Stimulated activated CD4-positive, alpha-beta T cell treated with anti-CD3 and anti-CD28 coated beads, TNF-alpha, amount 100 ng/mL, for 24 hours (primary cell): ENCODE data around the gene CLEC3B.
A peak's percentile ranks its signal among the peaks of the same experiment; 100 is the strongest.

Experiments
- DNase-seq, 3 experiments: peaks; one replicate each; pipeline ENCODE4 v3.0.0-alpha.2; 2020; ENCODE audit warnings: low read depth in 3 of 3

CLEC3B gene

DNA sequence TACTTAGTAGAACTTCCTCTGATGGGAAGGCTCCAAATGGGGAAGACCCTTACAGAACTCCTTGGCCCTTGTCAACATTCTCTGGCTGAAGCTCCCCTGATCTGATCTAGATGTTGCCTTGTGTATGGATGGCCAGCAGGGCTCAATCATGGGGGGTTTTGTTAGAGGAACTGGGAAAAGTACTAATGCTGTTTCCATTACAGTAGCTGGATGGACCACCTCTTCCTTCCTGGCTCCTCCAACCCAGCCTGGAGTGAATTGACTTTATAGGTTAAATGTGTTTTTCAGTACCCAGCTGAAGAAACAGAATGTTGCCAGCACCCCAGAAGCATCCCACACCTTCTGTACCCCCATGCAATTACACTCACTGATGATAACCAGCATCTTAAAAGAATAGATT, 22.7 kb upstream of the CLEC3B start:
- no peak for DNase-seq

DNA sequence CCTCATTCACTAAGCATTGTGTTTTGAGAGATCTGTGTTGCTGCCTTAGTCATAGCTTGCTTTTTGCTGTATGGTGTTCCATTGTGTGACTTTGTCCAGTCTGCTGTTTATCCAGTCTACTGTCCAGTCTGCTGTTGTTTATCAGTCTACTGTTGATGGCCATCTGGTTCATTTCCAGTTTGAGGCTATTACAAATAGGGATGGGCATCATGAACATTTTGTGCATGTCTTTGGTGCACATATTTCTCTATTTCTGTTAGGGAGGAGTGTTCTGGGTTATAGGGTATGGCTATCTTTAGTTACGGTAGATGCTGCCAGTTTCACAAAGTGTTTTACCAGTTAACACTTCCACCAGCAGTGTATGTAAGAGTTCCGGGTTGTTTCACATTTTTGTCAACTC, 22.2 kb upstream of the CLEC3B start:
- DNase-seq, result no peak

DNA sequence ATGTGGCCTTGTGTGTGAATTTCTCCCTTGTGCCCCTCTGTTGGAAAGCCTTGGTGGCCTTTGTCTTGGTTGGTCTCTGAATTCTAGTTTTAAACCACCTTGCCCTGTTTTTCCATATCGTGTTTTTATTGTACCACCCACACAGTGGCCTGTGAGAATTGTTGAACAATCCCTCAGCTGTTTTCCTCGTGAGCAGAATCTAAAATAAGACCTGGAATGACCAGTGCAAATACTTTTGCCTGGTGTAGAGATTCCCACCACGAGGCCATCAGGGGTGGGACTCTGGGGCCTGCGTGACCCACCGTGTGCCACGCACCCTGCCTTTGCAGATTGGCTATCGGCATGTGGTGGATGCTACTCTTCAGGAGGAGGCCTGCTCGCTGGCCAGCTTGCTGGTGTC, 19.0 kb upstream of the CLEC3B start:
- no peak for DNase-seq

DNA sequence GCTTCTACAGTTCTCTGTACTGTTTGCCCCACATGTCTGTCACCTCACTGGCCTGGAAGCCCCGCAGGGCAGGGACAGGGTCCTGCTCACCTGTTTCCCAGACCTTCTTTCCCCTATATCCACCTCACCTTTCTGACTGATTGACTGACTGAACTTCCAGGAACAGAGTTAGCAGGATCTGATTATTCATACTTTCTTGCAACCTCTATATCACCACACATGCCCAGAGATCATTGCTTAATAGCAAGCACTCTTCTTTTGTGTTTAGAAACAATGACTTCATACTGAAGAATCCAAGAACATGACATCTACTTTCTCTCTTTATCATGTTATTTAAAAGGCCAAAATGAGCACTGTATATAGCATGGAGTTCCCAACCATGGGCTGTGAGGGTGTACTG, 18.0 kb upstream of the CLEC3B start:
- no peak for DNase-seq

DNA sequence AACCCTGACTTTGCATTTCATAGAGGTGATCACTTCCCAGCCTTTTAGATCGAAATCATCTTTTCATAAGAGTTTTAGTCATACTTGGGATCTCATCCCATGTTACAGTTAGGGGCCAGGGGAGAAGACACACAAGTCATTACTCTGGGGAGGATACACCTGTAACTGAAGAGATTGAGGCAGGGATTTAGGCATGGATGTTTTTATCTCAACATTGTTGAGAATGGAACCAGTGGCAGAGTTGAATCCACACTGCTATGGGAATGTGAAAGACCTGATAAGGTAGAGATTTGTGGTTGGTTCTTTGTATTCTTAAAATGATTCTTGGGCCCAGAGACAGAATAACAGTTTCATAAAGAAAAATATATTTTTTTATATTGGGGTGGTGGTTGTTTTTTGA, 16.2 kb upstream of the CLEC3B start:
- DNase-seq, result no peak

DNA sequence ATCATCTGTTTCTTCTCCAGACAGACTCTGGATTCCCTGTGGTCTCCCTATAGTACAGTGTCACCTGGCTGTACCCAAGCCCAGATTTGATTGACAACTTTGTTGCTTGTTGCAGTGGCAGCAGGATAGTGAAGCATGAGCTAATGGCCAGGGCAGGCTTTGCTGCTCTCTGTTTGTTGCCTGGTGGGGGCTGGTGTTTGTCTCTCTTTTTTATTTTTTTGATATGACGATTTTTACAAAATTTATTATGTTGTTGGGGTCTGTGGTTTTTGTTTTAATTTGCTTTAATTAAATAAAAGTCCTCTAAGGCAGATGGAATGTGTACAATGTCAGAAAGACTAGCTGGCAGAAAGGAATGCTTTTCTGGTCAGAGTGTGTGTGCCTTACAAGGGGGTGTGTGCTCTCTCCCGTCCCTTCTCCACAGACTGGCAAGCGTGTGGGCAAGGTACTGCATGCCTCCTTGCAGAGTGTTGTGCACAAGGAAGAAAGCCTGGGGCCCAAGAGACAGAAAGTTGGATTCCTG, 15.2 kb upstream of the CLEC3B start:
- DNase-seq, result no peak

DNA sequence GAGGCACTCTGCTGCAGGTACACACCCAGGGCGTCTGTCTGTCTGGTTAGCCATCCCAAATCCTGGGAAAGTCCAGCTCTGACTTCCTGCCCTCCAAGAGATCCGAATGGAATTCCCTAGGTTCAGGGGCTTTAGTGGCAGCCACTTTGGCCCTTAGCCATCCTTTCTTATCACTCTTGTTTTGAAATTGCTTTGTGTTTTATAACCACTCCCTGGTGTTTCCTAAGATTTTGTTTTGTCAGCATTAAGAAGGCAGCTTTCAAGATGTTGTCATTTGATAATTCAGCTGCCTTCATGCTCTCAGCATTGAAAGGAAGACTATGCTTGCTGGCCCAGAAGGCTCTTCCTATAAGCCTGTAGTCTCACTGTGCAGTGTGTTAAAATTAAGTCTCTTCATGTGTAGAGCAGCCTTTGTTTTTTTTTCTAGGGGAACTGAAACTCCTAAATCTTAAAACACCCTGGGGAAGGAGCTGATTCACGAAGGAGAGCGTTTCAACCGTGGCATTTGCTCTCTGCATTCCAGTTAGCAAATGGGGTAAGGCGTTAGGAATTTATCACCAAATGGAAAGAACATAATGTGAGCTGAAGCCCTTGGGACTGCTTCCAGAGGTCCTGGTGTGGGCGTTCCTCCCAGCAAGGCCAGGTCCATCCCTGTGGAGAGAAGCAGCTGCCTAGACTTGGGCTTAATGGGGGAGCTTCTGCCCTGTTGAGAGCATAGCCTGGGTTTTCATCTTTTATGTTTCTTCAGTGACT, 14.2 kb upstream of the CLEC3B start:
- no peak for DNase-seq

DNA sequence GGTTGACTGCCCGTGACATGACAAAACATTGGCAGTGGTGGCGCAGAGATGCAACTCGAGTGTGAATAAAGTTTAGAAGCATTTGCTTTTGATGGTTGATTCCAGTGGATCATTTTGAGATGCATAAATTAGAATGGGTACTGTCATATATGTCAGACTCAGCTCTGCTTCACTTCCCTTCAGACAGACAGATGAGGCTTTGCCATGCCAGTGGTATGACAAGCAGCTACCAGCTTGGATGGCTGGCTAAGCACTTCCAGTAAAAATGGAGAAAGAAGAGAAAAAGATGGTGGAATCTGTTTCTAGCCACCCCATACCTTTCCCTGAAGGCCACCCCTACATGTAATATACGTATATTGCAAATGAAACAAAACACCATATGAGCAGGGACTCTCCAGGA, 13.5 kb upstream of the CLEC3B start:
- DNase-seq, result no peak

DNA sequence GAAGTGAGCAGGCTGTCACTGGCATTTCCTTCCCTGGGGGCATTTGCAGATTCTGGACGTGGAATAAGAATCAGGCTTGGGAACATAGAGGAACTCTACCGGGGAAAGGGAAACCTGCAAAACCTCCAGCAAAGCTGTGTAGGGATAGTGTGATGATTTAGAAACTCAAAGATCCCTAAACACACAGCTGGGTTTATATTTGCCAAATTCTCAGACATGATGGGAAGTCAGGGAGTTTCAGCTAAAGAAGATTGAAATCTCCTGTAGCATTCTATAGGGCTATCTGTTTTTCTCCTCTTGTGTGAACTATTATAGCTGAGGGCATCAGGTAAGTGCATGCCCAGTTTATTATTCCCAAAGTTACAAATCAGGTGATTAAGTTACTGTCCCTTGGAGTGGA, 9.2 kb upstream of the CLEC3B start:
- DNase-seq, result no peak

DNA sequence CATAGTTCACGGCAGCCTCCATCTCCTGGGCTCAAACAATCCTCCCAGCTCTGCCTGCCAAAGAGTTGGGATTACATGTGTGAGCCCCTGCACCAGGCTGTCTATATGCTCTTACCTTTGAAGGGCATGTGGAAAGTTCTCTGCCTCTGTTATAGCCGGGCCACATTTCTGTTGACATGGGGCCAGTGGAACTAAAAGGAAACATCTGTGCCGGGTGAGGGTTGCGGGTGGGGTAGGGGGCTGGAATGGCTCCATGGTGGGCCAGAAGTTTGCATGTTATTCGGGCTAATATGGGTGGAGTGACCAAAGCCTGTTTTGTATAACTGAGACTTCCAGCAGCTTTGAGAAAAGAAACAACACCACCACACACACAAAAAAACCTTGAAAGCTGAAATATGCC, 8.3 kb upstream of the CLEC3B start:
- DNase-seq, result no peak

DNA sequence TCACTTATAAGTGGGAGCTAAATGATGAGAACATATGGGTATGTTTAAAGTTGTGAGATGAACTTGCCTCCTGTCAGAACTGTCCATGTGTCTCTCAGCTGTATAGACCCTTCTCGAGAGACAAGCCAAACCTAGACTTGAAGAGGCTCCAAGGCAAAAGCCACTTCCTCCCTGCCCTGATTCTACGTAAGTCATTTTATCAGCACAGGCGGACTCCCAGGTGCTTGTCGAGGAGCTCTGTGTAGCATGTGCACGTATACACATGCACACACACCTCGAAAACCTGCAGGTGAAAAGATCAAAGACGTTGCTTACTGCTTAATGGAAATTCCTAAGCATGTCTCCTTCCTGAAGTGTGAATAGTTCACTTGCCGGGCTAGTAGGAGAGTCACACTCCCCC, 5.6 kb upstream of the CLEC3B start:
- no peak for DNase-seq

DNA sequence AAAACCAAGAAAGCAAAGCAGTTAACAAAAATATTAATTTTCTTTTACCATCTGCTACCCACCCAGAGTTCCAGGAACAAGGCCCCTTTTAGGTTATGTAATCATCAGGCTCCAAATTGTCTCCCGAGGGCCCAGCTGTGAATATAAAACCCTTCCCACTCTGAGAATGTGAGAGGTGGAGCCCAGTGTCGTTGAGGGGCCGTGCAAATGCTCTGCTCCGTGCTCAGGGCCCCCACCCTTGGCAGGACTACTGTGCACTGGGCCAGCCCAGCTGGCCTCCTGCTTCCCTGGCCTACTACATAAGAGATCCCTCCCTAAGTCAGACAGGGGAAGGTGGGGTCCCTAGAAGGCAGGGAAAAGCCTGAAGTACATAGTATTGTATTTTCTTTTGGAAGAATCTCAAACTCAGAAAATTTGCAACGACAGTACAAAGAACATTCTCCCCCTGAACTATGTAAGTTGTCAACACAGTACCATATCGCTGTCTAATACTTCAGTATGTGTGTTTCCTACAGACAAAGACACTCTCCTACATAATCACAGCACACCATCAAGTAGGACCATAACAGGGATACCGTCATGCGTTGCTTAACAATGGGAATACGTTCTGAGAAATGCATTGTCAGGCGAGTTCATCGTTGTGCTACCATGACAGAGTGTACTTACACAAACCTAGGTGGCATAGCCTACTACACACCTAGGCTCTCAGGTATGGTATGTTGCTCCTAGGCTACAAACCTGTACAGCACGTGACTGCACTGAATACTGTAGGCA, 4.4 kb upstream of the CLEC3B start:
- DNase-seq, result no peak

DNA sequence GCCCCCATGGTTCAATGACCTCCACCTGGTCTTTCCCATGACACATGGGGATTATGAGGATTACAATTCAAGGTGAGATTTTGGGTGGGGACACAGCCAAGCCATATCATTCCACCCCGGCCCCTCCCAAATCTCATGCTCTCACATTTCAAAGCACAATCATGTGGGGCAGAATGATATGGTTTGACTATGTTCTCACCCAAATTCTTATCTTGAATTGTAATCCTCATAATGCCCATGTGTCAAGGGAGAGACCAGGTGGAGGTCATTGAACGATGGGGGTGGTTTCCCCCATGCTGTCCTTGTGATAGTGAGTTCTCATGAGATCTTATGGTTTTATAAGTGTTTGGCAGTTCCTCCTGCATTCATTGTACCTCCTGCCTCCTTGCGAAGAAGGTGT, 2.4 kb upstream of the CLEC3B start:
- no peak for DNase-seq

DNA sequence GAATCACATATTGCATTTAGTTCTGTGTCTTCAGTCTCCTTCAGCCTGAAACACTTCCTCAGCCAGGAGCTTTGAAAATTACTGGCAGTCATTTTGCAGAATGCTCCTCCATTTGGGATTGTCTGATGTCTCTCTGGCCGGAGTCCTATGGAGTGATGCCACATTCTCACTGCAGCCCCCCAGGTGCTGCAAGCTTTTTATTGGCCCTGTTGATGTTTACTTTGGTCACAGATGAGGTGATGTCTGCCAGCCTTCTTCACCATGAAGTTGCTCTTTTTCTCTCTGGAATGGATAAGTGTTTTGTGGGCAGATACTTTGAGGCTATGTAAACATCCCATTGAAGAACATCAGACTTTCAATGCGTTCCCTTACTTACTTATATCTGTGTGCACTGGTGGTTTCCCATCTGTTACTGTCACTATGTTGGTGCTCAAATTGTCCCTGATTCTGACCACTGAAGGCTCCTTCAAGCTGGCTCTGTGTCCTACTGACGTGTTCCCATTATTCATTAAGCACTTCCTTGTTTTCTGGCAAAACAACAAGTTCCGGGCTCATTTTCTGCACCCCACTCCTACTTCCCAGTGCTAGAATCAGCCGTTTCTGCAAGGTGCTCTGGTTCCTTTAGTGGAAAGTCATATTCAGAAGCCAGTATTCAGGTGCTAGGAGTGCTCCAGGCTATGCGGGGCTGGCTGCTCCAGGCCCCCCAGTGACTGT, 1.4 kb upstream of the CLEC3B start:
- DNase-seq, result no peak

DNA sequence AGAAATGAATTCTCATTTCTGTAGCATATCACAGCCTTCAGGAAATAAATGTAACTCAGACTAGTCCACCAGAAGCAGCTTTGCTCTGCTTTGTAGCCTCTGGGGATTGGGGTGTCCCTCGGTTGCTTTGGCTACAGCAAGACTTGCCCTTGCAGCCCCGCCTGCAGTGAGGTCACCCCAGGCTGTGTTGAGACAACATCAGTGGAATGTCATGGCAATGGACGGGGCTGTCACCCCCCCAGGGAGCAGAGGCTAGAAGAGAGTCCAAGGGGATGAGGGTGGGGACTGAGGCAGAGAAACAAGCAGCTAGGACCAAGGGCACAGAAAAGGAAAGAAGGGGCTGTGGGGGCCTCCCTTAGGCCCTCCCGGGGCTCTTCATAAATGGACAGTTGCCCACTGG, 854 bp downstream of the CLEC3B start:
- DNase-seq, result no peak

DNA sequence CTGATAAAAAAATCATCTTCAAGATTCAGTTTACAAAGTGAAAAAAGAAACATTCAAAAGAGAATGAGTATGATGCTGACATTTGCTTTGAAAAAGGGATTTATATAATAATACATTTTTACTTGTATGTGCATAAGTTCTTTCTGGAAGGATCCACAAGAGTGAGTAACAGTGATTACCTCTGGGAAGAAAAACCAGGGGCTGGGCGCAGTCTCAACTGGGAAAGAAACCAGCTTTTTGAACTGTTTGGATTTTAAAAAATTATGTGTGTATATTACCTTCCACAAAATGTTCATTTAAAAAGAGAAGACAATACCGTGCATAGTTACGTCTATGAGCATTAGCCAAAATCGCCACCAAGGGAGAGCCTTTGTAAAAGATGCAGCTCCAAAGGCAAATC, 1.3 kb downstream of the CLEC3B start:
- DNase-seq, result no peak

DNA sequence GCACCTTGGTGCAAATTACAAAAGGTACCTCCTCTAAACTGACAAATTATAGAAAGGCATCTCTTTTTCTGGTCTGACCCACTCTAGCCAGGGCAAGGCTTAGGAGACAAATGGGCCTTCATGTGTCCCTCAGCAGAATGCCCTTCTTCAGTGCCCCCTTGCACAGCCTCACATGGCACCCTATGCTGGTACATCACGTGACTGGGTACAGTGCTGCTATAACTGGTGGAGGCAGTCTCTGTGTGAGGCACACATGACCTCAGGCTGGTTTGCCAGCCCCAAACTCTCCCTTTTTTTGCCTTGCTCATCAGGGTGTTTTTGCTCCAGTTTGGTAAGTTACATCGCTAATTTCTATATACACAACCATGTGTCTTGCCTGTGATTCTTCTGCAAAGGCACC, 3.1 kb downstream of the CLEC3B start:
- DNase-seq, result no peak

DNA sequence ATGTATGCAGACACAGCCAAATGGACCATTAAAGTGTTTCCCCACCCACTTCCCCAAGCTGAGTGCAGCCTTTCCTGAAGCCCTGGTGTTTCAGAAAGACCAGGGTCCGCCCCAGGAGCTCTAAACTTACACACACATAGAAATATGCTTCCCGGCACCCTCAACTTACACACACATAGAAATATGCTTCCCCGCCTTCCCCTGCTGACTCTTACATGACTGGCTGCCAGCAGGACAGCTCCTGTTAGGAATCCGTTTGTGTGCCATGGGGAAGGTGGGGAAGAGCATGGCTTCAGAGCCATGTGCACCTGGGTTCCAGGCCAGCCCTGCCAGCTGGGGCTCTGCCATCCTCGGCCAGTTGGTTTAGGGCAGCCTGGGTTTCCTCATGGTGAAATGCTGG, 3.6 kb downstream of the CLEC3B start:
- no peak for DNase-seq

DNA sequence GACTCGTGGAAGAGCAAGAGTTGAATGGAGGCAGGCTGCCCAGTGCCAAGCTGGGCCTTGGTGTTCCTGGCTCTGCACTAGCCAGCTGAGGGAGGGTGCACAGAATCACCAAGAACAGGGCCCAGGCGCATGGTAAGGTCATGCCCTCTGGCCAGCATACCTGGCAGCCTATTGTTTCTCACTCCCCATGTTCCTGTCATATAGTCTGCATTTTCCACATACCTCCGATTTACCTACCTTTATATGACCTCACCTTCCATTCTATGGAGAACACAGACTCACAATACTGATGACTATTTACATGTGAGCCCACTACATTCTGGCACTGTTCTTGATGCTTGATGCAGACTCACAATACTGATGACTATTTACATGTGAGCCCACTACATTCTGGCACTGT, 5.4 kb downstream of the CLEC3B start:
- DNase-seq, result no peak

DNA sequence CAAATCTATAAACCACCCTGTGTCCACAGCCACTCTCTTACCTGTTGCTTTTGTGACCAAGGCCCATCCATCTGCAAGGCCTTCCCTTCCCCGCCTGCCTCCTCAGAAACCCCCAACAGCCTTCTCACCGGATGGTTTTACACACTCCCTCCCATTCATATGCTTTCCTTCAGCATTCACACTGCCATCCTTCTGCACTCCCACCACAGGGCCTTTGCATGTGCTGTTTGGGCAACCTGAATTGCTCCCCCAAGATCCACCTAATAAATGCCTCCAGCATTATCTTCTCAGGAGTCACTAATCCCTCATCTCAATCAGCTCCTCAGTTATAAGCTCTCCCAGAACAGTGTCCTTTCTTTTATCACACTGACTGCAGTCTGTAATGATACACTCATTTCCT, 6.0 kb downstream of the CLEC3B start:
- no peak for DNase-seq

DNA sequence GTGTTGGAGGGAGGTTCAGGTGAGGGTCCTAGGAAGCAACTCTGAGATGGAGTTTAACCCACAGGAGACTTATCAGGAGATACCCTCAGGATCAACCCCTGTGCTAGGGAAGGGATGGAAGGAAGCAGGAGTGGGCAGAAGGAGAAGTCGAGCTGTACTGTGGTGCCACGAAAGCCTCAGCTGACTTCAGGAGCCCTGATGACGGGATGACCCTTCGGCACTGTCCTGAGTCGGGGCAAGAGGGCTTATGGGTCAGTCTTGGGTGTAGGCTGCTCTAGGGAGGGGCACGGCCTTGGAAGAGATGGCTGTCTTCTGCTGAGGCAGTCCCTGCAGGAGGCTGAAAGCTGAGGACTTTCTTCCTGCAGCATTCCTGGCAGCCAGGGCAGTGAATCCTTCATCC, 7.7 kb downstream of the CLEC3B start:
- no peak for DNase-seq

DNA sequence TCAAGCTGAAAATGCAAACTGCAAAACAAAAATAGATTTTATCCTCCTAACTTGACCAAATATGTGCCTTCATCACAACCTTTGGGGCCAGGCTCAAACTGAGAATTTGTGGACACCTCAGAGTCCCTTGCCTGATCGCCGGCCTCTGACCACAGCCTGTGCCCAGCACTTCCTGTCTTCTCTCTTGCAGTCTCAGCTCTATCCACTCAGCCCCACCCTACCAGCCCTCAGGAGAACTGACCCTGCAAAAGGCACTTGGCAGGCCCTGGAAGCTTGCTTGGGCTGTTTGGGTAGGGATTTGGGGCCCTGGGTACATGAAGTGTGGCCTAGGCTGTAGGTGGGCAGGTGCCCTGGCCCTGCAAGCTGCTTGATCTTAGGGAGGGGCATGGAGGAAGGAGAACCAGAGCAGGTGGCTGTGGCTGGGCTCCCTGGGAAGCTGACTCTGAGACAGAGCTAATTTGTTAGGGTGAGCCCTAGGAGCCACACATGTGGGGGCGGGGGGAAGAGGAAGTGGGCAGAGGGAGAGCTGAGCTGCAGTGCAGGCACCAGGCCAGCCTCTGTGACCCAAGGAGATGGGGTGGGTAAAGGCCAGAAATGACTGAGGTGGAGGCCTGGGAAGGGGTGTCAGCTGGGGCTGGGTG, 8.6 kb downstream of the CLEC3B start:
- peak in 1 of 3 experiments; percentile 29 for DNase-seq
